ENCODE results near the gene L3MBTL3.

L3MBTL3 gene

GRCh38 chr6:130150906-130151305 lies 132.5 kb downstream of the L3MBTL3 start:
- TF ChIP-seq ZFX (IDR thresholded peaks at IDR 0.05), result no peak
- no peak for TF ChIP-seq CTCF (conservative IDR thresholded peaks at IDR 0.05)
- no peak overlapping the region for H3K27ac ChIP-seq

GRCh38 chr6:130152908-130153510 lies 134.6 kb downstream of the L3MBTL3 start:
- no peak overlapping the region for H3K27ac ChIP-seq
- TF ChIP-seq CTCF (conservative IDR thresholded peaks at IDR 0.05) (no peak), ZFX (IDR thresholded peaks at IDR 0.05) (no peak)

GRCh38 chr6:130156908-130157307 lies 138.5 kb downstream of the L3MBTL3 start:
- no peak overlapping the region for H3K27ac ChIP-seq
- TF ChIP-seq CTCF (conservative IDR thresholded peaks at IDR 0.05), result no peak
- no peak for TF ChIP-seq ZFX (IDR thresholded peaks at IDR 0.05)

- H3K27ac ChIP-seq, result no peak overlapping the region
- no peak for TF ChIP-seq CTCF (conservative IDR thresholded peaks at IDR 0.05)
- no peak for TF ChIP-seq ZFX (IDR thresholded peaks at IDR 0.05)
These were observed 139.7 kb downstream of the L3MBTL3 start for GRCh38 chr6:130158056-130158455.

GRCh38 chr6:130158548-130158947 lies 140.2 kb downstream of the L3MBTL3 start:
- H3K27ac ChIP-seq, result no peak overlapping the region
- TF ChIP-seq ZFX (IDR thresholded peaks at IDR 0.05), result no peak
- no peak for TF ChIP-seq CTCF (conservative IDR thresholded peaks at IDR 0.05)

- TF ChIP-seq CTCF (conservative IDR thresholded peaks at IDR 0.05) (no peak), ZFX (IDR thresholded peaks at IDR 0.05) (no peak)
- no peak overlapping the region for H3K27ac ChIP-seq
These were observed 141.6 kb downstream of the L3MBTL3 start for GRCh38 chr6:130159956-130160355.

GRCh38 chr6:130161683-130162404 lies 143.5 kb downstream of the L3MBTL3 start:
- TF ChIP-seq ZFX (IDR thresholded peaks at IDR 0.05) (no peak), CTCF (conservative IDR thresholded peaks at IDR 0.05) (no peak)
- H3K27ac ChIP-seq, result no peak overlapping the region
